Mammary epithelial cell (primary cell): ENCODE measurements around the gene FBXO38.

Experiments
- CTCF ChIP-seq, 2 donors: IDR thresholded peaks in 1 of 2; conservative IDR thresholded peaks in 1 of 2; 2 replicates each; pipeline ENCODE4 v1.5.1; 2011 to 2012; ENCODE audit warnings: inconsistent platforms in 2 of 2, low read length in 2 of 2, mild to moderate bottlenecking in 2 of 2, control low read depth in 1 of 2, low read depth in 1 of 2; ENCODE audit not compliant: insufficient read depth in 1 of 2; ENCODE audit errors: extremely low read depth in 1 of 2
- EZH2 ChIP-seq: IDR thresholded peaks from 2 replicates; pipeline ENCODE4 v1.6.1; 2012; ENCODE audit warnings: low read length, inconsistent platforms, borderline replicate concordance

- TF ChIP-seq CTCF (conservative IDR thresholded peaks at IDR 0.05 in 1 of 2, IDR thresholded peaks at IDR 0.05 in 1 of 2; ENCODE audit: extremely low read depth in 1 of 2, insufficient read depth in 1 of 2, low read depth in 1 of 2, low read length in 2 of 2) (no peak), EZH2 (no peak)
Measured at GRCh38 chr5:148418511-148418910, 34.8 kb downstream of the FBXO38 start.
